Caco-2 (cell line): ENCODE results near the gene FHOD1. TPM values are rescaled to one million over a fixed set of nuclear protein-coding genes. Genes with fewer than 3 reads are reported as not detected.
A peak's percentile ranks its signal among the peaks of the same experiment; 100 is the strongest.

Experiments used
- BruUV-seq: library from RNA; stranded (reverse); fragments of 400-500 nt; replicated peaks from 2 replicates; lab custom pipeline; 2021; lab: Mats Ljungman, UMichigan
- CTCF ChIA-PET: fragments of 300-600 bp; sonication (Branson Sonifier 250); formaldehyde crosslinking; loops from one replicate; lab custom pipeline; 2022; ENCODE audit warnings: antibody characterized with exemption; lab: Charles Lee
- POLR2A ChIA-PET: fragments of 300-600 bp; sonication (Branson Sonifier 250); formaldehyde crosslinking; loops from one replicate; lab custom pipeline; 2022; ENCODE audit warnings: antibody characterized with exemption; lab: Charles Lee
- DNase-seq, 2 experiments: peaks; one replicate each; pipeline versions ENCODE4 v3.0.0 to v3.0.0-alpha.2; 2020 to 2022
- H3K27me3 ChIP-seq: replicated peaks from 2 replicates; pipeline ENCODE4 v1.6.0; 2011; ENCODE audit warnings: low read length; ENCODE audit not compliant: control insufficient read depth, insufficient read depth
- H3K36me3 ChIP-seq: 2 replicates; pipeline ENCODE4 v1.5.1; 2011; ENCODE audit warnings: low read length; ENCODE audit not compliant: control insufficient read depth, insufficient read depth
- H3K4me1 ChIP-seq: fragments of 250-450 bp; sonication (Bioruptor Pico); 2 replicates; pipeline ENCODE4 v1.5.1; 2020; ENCODE audit warnings: mild to moderate bottlenecking
- H3K4me3 ChIP-seq: 2 replicates; pipeline ENCODE4 v1.5.1; 2011; ENCODE audit warnings: low read depth, mild to moderate bottlenecking, control low read depth, low read length
- H3K9me3 ChIP-seq: fragments of 250-450 bp; sonication (Bioruptor Pico); 2 replicates; pipeline ENCODE4 v1.5.1; 2020; ENCODE audit warnings: mild to moderate bottlenecking, moderate library complexity
- H3K27ac Mint-ChIP-seq: one replicate; pipeline ENCODE4 v1.8.0; 2022; ENCODE audit warnings: mixed read lengths; ENCODE audit not compliant: unreplicated experiment
- H3K27me3 Mint-ChIP-seq: one replicate; pipeline ENCODE4 v1.8.0; 2022; ENCODE audit warnings: mixed read lengths; ENCODE audit not compliant: insufficient read depth, unreplicated experiment
- H3K36me3 Mint-ChIP-seq: one replicate; pipeline ENCODE4 v1.8.0; 2022; ENCODE audit warnings: mild to moderate bottlenecking, mixed read lengths; ENCODE audit not compliant: insufficient read depth, unreplicated experiment
- H3K4me1 Mint-ChIP-seq: one replicate; pipeline ENCODE4 v1.8.0; 2022; ENCODE audit warnings: low read depth, mixed read lengths; ENCODE audit not compliant: unreplicated experiment
- H3K4me3 Mint-ChIP-seq: one replicate; pipeline ENCODE4 v1.8.0; 2022; ENCODE audit warnings: mild to moderate bottlenecking, moderate library complexity, mixed read lengths; ENCODE audit not compliant: unreplicated experiment
- H3K9me3 Mint-ChIP-seq: one replicate; pipeline ENCODE4 v1.8.0; 2022; ENCODE audit warnings: mixed read lengths; ENCODE audit not compliant: unreplicated experiment
- intact Hi-C: fragments of 100-400 bp; cut with micrococcal nuclease; formaldehyde crosslinking; loops from one replicate; pipeline ENCODE4 v1.10.0; 2022; ENCODE audit not compliant: unreplicated experiment
- total RNA-seq: library from RNA; stranded (reverse); gene quantifications from 2 replicates; pipeline ENCODE4 v1.2.3, GENCODE V29; 2022
- TF ChIP-seq, protein P1 (sequence below), 2 experiments: fragments of 200-600 bp in 1 of 2; IDR thresholded peaks; 1 replicate in 1 of 2; 2 replicates in 1 of 2; pipeline versions ENCODE4 v1.5.1 to v1.8.0; 2011 to 2022; ENCODE audit warnings: antibody characterized with exemption in 1 of 2, control low read depth in 1 of 2, inconsistent platforms in 1 of 2, low read depth in 1 of 2, low read length in 1 of 2, mild to moderate bottlenecking in 1 of 2, moderate library complexity in 1 of 2; ENCODE audit not compliant: insufficient read depth in 1 of 2, severe bottlenecking in 1 of 2, unreplicated experiment in 1 of 2

FHOD1 gene
- total RNA-seq, 1 experiment from 2014 or later: 69.0 TPM

DNA sequence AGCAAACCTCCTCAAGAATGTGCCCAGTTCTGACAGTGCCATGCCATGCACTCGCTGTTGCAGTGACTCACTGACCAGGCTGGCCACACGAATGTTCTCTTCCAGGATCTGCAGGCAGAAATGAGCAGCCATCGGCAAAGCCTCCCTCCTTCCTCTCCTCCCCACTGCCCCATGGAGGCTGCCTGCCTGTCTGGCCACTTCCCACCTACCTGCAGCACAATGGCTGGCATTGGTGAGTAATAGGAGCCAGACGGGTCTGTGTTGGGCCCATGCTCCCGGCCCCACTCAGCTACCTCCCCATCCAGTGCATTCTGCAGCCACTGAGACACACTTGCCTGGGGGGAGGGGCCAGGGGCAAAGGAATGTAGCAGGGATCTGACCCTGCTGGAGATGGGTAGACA, 60.7 kb downstream of the FHOD1 start:
- Mint-ChIP-seq H3K9me3 (no peaks in the 10 kb centered on the region), H3K27ac (no peak overlapping the region), H3K27me3 (peaks cover 3% of the 10 kb centered on the region), H3K4me3 (no peak overlapping the region), H3K36me3 (peaks cover 12% of the 10 kb centered on the region), H3K4me1 (peaks cover 12% of the 10 kb centered on the region)
- BruUV-seq: no TSS peak
- DNase-seq: peak; percentile 67 to 77
- Histone ChIP-seq H3K27me3 (no peaks in the 10 kb centered on the region), H3K36me3 (no peaks in the 10 kb centered on the region), H3K4me1 (peaks cover 45% of the 10 kb centered on the region), H3K4me3 (no peak overlapping the region), H3K9me3 (no peaks in the 10 kb centered on the region)
- ChIA-PET POLR2A (no interaction called here), CTCF (interaction anchor here (0.5 kb wide), 1 partner anchor 230 kb away, joined by 3 read pairs; no protein-coding TSS in a partner anchor)
- TF ChIP-seq, protein P1, sequence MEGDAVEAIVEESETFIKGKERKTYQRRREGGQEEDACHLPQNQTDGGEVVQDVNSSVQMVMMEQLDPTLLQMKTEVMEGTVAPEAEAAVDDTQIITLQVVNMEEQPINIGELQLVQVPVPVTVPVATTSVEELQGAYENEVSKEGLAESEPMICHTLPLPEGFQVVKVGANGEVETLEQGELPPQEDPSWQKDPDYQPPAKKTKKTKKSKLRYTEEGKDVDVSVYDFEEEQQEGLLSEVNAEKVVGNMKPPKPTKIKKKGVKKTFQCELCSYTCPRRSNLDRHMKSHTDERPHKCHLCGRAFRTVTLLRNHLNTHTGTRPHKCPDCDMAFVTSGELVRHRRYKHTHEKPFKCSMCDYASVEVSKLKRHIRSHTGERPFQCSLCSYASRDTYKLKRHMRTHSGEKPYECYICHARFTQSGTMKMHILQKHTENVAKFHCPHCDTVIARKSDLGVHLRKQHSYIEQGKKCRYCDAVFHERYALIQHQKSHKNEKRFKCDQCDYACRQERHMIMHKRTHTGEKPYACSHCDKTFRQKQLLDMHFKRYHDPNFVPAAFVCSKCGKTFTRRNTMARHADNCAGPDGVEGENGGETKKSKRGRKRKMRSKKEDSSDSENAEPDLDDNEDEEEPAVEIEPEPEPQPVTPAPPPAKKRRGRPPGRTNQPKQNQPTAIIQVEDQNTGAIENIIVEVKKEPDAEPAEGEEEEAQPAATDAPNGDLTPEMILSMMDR (IDR thresholded peaks at IDR 0.05; ENCODE audit: insufficient read depth in 1 of 2, low read depth in 1 of 2, low read length in 1 of 2, severe bottlenecking in 1 of 2, unreplicated experiment in 1 of 2): no peak
- intact Hi-C loops: loop anchor here (1.0 kb wide), 1 partner anchor 12 kb away; no protein-coding TSS in a partner anchor

DNA sequence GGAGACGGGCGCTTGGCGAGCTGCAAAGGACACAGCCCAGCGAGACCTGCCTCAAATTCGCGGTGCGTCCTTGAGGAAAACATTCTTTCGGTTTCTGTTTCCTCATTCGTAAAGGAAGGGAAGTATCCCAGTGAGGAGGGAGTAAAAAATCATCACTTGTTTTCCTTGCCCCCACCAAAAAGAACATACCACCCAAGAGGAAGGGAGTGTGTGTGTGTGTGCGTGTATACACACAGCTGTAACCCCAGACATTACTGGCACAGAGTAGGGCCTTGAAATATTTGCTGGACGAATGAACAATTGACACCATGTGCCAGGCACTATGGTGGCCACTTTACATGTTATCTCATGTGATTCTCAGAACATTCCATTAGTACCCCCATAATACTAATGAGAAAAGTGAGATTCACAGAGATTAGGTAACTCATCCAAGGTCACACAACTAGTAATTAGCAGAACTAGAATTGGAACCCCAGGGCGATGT, 61.6 kb downstream of the FHOD1 start:
- Mint-ChIP-seq H3K27me3 (peaks cover 3% of the 10 kb centered on the region), H3K9me3 (no peaks in the 10 kb centered on the region), H3K36me3 (peaks cover 8% of the 10 kb centered on the region), H3K27ac (peak overlapping the region; percentile 10), H3K4me1 (peaks cover 7% of the 10 kb centered on the region), H3K4me3 (no peak overlapping the region)
- no TSS peak for BruUV-seq
- ChIA-PET POLR2A (interaction anchor here (1.0 to 3.1 kb wide), 2 partner anchors 13 to 15 kb away, joined by 3 to 10 read pairs; partner anchors contain the start of gene NOL3), CTCF (interaction anchor here (0.6 to 3.2 kb wide), 14 partner anchors 10 to 232 kb away, joined by 3 to 39 read pairs (median 6); partner anchors contain the start of genes ELMO3, FBXL8, NOL3 and TRADD)
- intact Hi-C loops: loop anchor here (1.0 to 2.0 kb wide), 7 partner anchors 11 to 239 kb away; partner anchors contain the start of gene ELMO3
- no peaks in the 10 kb centered on the region for H3K36me3 ChIP-seq
- no peaks in the 10 kb centered on the region for H3K9me3 ChIP-seq
- no peaks in the 10 kb centered on the region for H3K27me3 ChIP-seq
- peaks cover 40% of the 10 kb centered on the region for H3K4me1 ChIP-seq
- TF ChIP-seq, protein P1 (IDR thresholded peaks at IDR 0.05; ENCODE audit: insufficient read depth in 1 of 2, low read depth in 1 of 2, low read length in 1 of 2, severe bottlenecking in 1 of 2, unreplicated experiment in 1 of 2): peak in 1 of 2 experiments; percentile 18
- no peak for DNase-seq
- H3K4me3 ChIP-seq: no peak overlapping the region

DNA sequence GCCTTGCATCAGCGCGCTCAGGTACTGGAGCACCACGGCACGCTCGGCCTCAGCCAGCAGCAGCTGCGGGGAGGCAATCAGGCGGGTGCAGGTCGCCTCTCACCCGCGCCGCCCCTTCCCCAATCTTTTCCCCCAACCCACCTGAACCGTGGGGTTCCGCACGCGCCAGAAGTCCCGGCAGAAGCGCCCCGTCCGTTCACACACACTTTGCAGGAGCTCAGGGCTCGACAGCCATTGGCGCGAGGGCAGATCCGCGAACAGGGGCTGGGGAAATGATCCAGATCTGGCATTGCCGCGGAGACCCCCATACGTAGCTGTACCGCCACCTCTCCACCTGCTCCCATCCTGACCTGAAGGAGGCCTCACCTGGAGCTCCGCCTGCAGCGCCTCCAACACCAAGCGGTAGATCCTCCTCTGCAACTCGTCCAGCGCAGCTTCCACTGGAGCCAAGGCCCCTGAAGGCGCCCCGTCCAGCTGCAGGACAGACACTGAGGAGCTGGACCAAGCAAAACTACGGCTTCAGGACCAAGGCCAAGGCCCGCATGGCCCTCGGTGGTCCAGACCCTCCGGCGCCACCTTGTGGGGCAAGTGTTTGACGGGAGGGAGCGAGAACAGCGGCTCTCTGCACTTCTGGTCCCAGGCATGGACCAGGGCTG, 62.2 kb downstream of the FHOD1 start:
- no TSS peak for BruUV-seq

More for the DNA sequence above, 62.2 kb downstream of the FHOD1 start:
- H3K27me3 Mint-ChIP-seq: peaks cover 3% of the 10 kb centered on the region
- Histone ChIP-seq H3K9me3 (no peaks in the 10 kb centered on the region), H3K4me3 (peak overlapping the region; percentile 90), H3K36me3 (no peaks in the 10 kb centered on the region), H3K4me1 (peaks cover 40% of the 10 kb centered on the region), H3K27me3 (no peaks in the 10 kb centered on the region)
- H3K36me3 Mint-ChIP-seq: peaks cover 8% of the 10 kb centered on the region
- TF ChIP-seq, protein P1 (IDR thresholded peaks at IDR 0.05; ENCODE audit: insufficient read depth in 1 of 2, low read depth in 1 of 2, low read length in 1 of 2, severe bottlenecking in 1 of 2, unreplicated experiment in 1 of 2): peak; percentile 91 to 96
- intact Hi-C loops: loop anchor here (1.0 to 2.0 kb wide), 6 partner anchors 14 to 238 kb away; partner anchors contain the start of gene ELMO3
- CTCF ChIA-PET: interaction anchor here (0.5 to 3.2 kb wide), 20 partner anchors 9 to 231 kb away, joined by 3 to 39 read pairs (median 5); partner anchors contain the start of genes B3GNT9, ELMO3, FBXL8 and FHOD1
- DNase-seq: peak; percentile 95 to 97
- no peaks in the 10 kb centered on the region for H3K9me3 Mint-ChIP-seq
- no peak overlapping the region for H3K4me3 Mint-ChIP-seq
- POLR2A ChIA-PET: interaction anchor here (0.6 to 3.1 kb wide), 3 partner anchors 13 to 151 kb away, joined by 3 to 10 read pairs (median 5); partner anchors contain the start of gene NOL3
- peaks cover 7% of the 10 kb centered on the region for H3K4me1 Mint-ChIP-seq
- H3K27ac Mint-ChIP-seq: peak overlapping the region; percentile 10
